ENCODE measurements around the gene EFHC2. TPM values are rescaled to one million over a fixed set of nuclear protein-coding genes. Genes with fewer than 3 reads are reported as not detected.
"Not testable (repeated sequence)": the region's sequence is repeated elsewhere in the genome, so short reads cannot be mapped to it uniquely, and the experiment has no call there.

The EFHC2 gene
- total RNA-seq, 1 donor from 2014 or later, result 18.0 TPM

GRCh38 chrX:44306356-44306755, 37.1 kb downstream of the EFHC2 start:
- intact Hi-C loops (cut with DNase I), result no loop called here
- no peak for ATAC-seq (ENCODE audit: poor library complexity)
- DNase-seq, result no peak

- ATAC-seq (ENCODE audit: poor library complexity) (no peak), DNase-seq (no peak)
- intact Hi-C loops (cut with DNase I), result no loop called here
These were observed 37.6 kb downstream of the EFHC2 start for GRCh38 chrX:44305921-44306320.

- DNase-seq (no peak), ATAC-seq (ENCODE audit: poor library complexity) (no peak)
- intact Hi-C loops (cut with DNase I), result no loop called here
These were observed 40.4 kb downstream of the EFHC2 start for GRCh38 chrX:44303119-44303518.

- intact Hi-C loops (cut with DNase I), result no loop called here
- no peak for ATAC-seq (ENCODE audit: poor library complexity)
These were observed 44.3 kb downstream of the EFHC2 start for GRCh38 chrX:44299177-44299576.

GRCh38 chrX:44291468-44292092, 51.9 kb downstream of the EFHC2 start:
- intact Hi-C loops (cut with DNase I), result no loop called here
- DNase-seq (no peak), ATAC-seq (ENCODE audit: poor library complexity) (no peak)

More at GRCh38 chrX:44299177-44299576, 44.3 kb downstream of the EFHC2 start:
- no peak for DNase-seq

GRCh38 chrX:44290718-44291117, 52.8 kb downstream of the EFHC2 start:
- no peak for ATAC-seq (ENCODE audit: poor library complexity)
- intact Hi-C loops (cut with DNase I), result no loop called here
- DNase-seq, result no peak

GRCh38 chrX:44282753-44283152, 60.7 kb downstream of the EFHC2 start:
- DNase-seq (no peak), ATAC-seq (ENCODE audit: poor library complexity) (no peak)
- intact Hi-C loops (cut with DNase I), result no loop called here

- DNase-seq, result no peak
- intact Hi-C loops (cut with DNase I), result no loop called here
- no peak for ATAC-seq (ENCODE audit: poor library complexity)
These were observed 63.4 kb downstream of the EFHC2 start for GRCh38 chrX:44280116-44280515.

GRCh38 chrX:44274096-44274495, 69.4 kb downstream of the EFHC2 start:
- intact Hi-C loops (cut with DNase I), result no loop called here
- ATAC-seq (ENCODE audit: poor library complexity), result no peak

GRCh38 chrX:44267861-44268260, 75.6 kb downstream of the EFHC2 start:
- ATAC-seq (ENCODE audit: poor library complexity) (no peak), DNase-seq (no peak)
- intact Hi-C loops (cut with DNase I), result no loop called here

More at GRCh38 chrX:44274096-44274495, 69.4 kb downstream of the EFHC2 start:
- DNase-seq, result no peak

GRCh38 chrX:44267116-44267515, 76.4 kb downstream of the EFHC2 start:
- intact Hi-C loops (cut with DNase I), result no loop called here
- no peak for ATAC-seq (ENCODE audit: poor library complexity)
- DNase-seq, result no peak

- intact Hi-C loops (cut with DNase I), result no loop called here
- no peak for DNase-seq
- no peak for ATAC-seq (ENCODE audit: poor library complexity)
These were observed 77.9 kb downstream of the EFHC2 start for GRCh38 chrX:44265559-44265958.

- DNase-seq (no peak), ATAC-seq (ENCODE audit: poor library complexity) (no peak)
- intact Hi-C loops (cut with DNase I), result no loop called here
These were observed 78.5 kb downstream of the EFHC2 start for GRCh38 chrX:44264936-44265335.

- intact Hi-C loops (cut with DNase I), result no loop called here
- no peak for ATAC-seq (ENCODE audit: poor library complexity)
- no peak for DNase-seq
These were observed 82.2 kb downstream of the EFHC2 start for GRCh38 chrX:44261286-44261685.

GRCh38 chrX:44260609-44261008, 82.9 kb downstream of the EFHC2 start:
- ATAC-seq (ENCODE audit: poor library complexity) (no peak), DNase-seq (no peak)
- intact Hi-C loops (cut with DNase I), result no loop called here

GRCh38 chrX:44255742-44256141, 87.7 kb downstream of the EFHC2 start:
- ATAC-seq (ENCODE audit: poor library complexity); intact Hi-C loops (cut with DNase I); DNase-seq: not testable (repeated sequence)

- ATAC-seq (ENCODE audit: poor library complexity), result no peak
- intact Hi-C loops (cut with DNase I), result no loop called here
- DNase-seq, result no peak
These were observed 89.9 kb downstream of the EFHC2 start for GRCh38 chrX:44253575-44253942.

- ATAC-seq (ENCODE audit: poor library complexity); intact Hi-C loops (cut with DNase I): not testable (repeated sequence)
- peak; percentile 64 for DNase-seq
These were observed 90.5 kb downstream of the EFHC2 start for GRCh38 chrX:44252688-44253574.

GRCh38 chrX:44247468-44247867, 96.0 kb downstream of the EFHC2 start:
- no peak for DNase-seq
- intact Hi-C loops (cut with DNase I), result no loop called here
- ATAC-seq (ENCODE audit: poor library complexity), result no peak

- DNase-seq, result no peak
- intact Hi-C loops (cut with DNase I), result no loop called here
These were observed 96.6 kb downstream of the EFHC2 start for GRCh38 chrX:44246826-44247225.

More at GRCh38 chrX:44246826-44247225, 96.6 kb downstream of the EFHC2 start:
- ATAC-seq (ENCODE audit: poor library complexity), result no peak
